Natural killer cell (primary cell): ENCODE measurements around the gene SH2D2A. TPM values are rescaled to one million over a fixed set of nuclear protein-coding genes. Genes with fewer than 3 reads are reported as not detected.

Source experiments
- ATAC-seq, 3 donors: fragments of 150-1000 bp in 2 of 3; fragments of 200-7000 bp in 1 of 3; cut with Tn5 transposase; 1 replicate in 1 of 3; 2 replicates in 2 of 3; pipeline ENCODE4 v1.10.0; 2021; ENCODE audit warnings: mild to moderate bottlenecking in 2 of 3, moderate library complexity in 2 of 3
- DNase-seq, 2 donors: peaks; one replicate each; pipeline versions ENCODE4 v3.0.0 to v3.0.0-alpha.2; 2013 to 2021; ENCODE audit warnings: mixed read lengths in 1 of 2
- H3K27ac ChIP-seq: one replicate; pipeline ENCODE4 v1.5.1; 2013; ENCODE audit warnings: mild to moderate bottlenecking, low read length
- H3K27me3 ChIP-seq: one replicate; pipeline ENCODE4 v1.6.1; 2013; ENCODE audit warnings: low read length; ENCODE audit not compliant: control insufficient read depth, insufficient read depth
- H3K36me3 ChIP-seq: one replicate; pipeline ENCODE4 v1.6.1; 2013; ENCODE audit warnings: low read length; ENCODE audit not compliant: control insufficient read depth, insufficient read depth
- H3K4me1 ChIP-seq: one replicate; pipeline ENCODE4 v1.6.1; 2013; ENCODE audit warnings: low read length; ENCODE audit not compliant: control insufficient read depth, insufficient read depth
- H3K4me3 ChIP-seq: one replicate; pipeline ENCODE4 v1.5.1; 2013; ENCODE audit warnings: low read length
- H3K9me3 ChIP-seq: one replicate; pipeline ENCODE4 v1.6.1; 2013; ENCODE audit warnings: low read length; ENCODE audit not compliant: control insufficient read depth, insufficient read depth
- H3K27ac Mint-ChIP-seq, 2 donors: one replicate each; pipeline ENCODE4 v1.8.0; 2022; ENCODE audit warnings: mild to moderate bottlenecking in 2 of 2, mixed read lengths in 2 of 2, moderate library complexity in 1 of 2
- H3K27me3 Mint-ChIP-seq, 2 donors: one replicate each; pipeline ENCODE4 v1.8.0; 2022; ENCODE audit warnings: low read depth in 2 of 2, mixed read lengths in 2 of 2
- H3K36me3 Mint-ChIP-seq: one replicate; pipeline ENCODE4 v1.8.0; 2022; ENCODE audit warnings: mixed read lengths
- H3K4me1 Mint-ChIP-seq, 2 donors: one replicate each; pipeline ENCODE4 v1.8.0; 2022; ENCODE audit warnings: mixed read lengths in 2 of 2
- H3K4me3 Mint-ChIP-seq: one replicate; pipeline ENCODE4 v1.8.0; 2022; ENCODE audit warnings: mild to moderate bottlenecking, moderate library complexity, mixed read lengths
- H3K9me3 Mint-ChIP-seq, 2 donors: one replicate each; pipeline ENCODE4 v1.8.0; 2022; ENCODE audit warnings: mixed read lengths in 2 of 2
- CTCF ChIP-seq: fragments of 200-600 bp; IDR thresholded peaks from one replicate; pipeline ENCODE4 v1.8.0; 2022; ENCODE audit warnings: antibody characterized with exemption
- WGBS: methylation state at CpG from one replicate; pipeline ENCODE4 v1.1.7; 2013; ENCODE audit warnings: missing lambda C conversion rate; ENCODE audit not compliant: insufficient coverage; 5-methylcytosine and 5-hydroxymethylcytosine counted together
- intact Hi-C: fragments of 100-400 bp; cut with micrococcal nuclease; formaldehyde crosslinking; loops from one replicate; pipeline ENCODE4 v1.14.2; 2022
- total RNA-seq, 4 donors: library from RNA; stranded (reverse); fragments of 120-200 nt in 1 of 4; gene quantifications; one replicate each; pipeline versions ENCODE4 v1.2.3 to v1.2.4, GENCODE V29; 2013 to 2022

The SH2D2A gene
- total RNA-seq = 100 to 1,000 TPM; 155 to 324 (median 312) TPM
- total RNA-seq (2013) = 57.1 TPM

DNA sequence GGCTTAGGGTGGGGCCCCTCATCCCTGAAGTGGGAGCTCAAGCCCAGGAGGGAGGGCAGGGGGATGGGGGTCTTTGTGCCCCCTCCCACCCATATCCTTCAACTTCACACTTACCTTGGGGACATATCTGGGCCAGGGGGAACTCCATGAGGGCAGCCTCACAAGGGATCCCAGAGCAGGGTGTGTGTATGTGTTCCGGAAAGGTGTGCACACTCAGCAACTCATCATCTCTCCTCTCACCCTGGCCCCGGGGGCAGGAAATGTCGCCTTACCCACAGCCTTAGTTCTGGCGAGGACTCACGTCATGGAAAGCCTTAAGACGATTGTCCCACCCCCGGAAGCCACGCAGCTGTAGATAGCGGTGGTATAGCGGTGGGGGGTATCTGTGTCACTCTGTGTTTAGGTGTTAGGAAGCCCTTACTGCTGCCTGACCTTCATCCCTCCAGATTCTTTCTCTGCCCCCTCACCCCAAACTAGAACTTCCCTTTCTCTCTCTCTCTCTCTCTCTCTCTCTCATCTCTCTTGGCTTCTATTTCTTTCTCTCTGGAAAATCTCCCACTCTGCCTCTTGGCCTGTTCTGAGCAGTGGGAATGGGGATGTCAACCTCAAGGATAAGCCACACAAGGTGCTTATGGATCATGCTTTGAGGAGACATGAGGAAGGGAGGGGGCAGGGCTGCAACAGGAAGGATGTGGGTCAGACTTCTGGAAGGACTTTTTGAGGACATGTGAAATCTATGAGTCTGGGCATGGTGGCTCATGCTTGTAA lies at the start of gene SH2D2A:
Gene SH2D2A (minus strand): TSS at position 288 of the 768 bp plus-strand sequence. CDS start 140 bp downstream, at position 148.
- DNase-seq (peak; percentile 94 to 100), ATAC-seq (peak; percentile 77 to 92 (median 84))
- Mint-ChIP-seq H3K9me3 (no peaks in the 10 kb centered on the region), H3K27me3 (no peaks in the 10 kb centered on the region), H3K27ac (peak within 1 kb of the TSS; percentile 98), H3K36me3 (peaks cover 12% of the 10 kb centered on the region), H3K4me1 (peaks cover 67 to 79% of the 10 kb centered on the region in 2 donors), H3K4me3 (peak within 1 kb of the TSS; percentile 96)
- no peaks in the 10 kb centered on the region for H3K27me3 ChIP-seq
- WGBS = 0% methylated on average over 7 of the region's 10 CpGs
- peak within 1 kb of the TSS; percentile 76 for H3K4me3 ChIP-seq
- peak within 1 kb of the TSS; percentile 99 for H3K27ac ChIP-seq
- H3K9me3 ChIP-seq = no peaks in the 10 kb centered on the region
- intact Hi-C loops = loop anchor here (1.0 to 2.0 kb wide), 4 partner anchors 22 to 156 kb away; partner anchors contain the start of genes INSRR and PRCC
- peaks cover 15% of the 10 kb centered on the region for H3K36me3 ChIP-seq
- peaks cover 61% of the 10 kb centered on the region for H3K4me1 ChIP-seq
- no peak for TF ChIP-seq CTCF

- Histone ChIP-seq H3K27me3 (peaks cover 17% of the 10 kb centered on the region), H3K4me1 (peaks cover 18% of the 10 kb centered on the region), H3K27ac (no peak overlapping the region), H3K4me3 (no peak overlapping the region), H3K36me3 (no peaks in the 10 kb centered on the region), H3K9me3 (no peaks in the 10 kb centered on the region)
- no peak for ATAC-seq
- intact Hi-C loops = no loop called here
- H3K9me3 Mint-ChIP-seq = no peaks in the 10 kb centered on the region
- H3K36me3 Mint-ChIP-seq = no peaks in the 10 kb centered on the region
- peaks cover 24 to 27% of the 10 kb centered on the region in 2 donors for H3K27me3 Mint-ChIP-seq
- no peak for DNase-seq
- H3K4me1 Mint-ChIP-seq = peaks cover 0 to 11% of the 10 kb centered on the region in 2 donors
- H3K27ac Mint-ChIP-seq = no peak overlapping the region
- no peak overlapping the region for H3K4me3 Mint-ChIP-seq
- TF ChIP-seq CTCF = no peak
- 94% methylated on average over 4 of the region's 4 CpGs for WGBS
Measured at GRCh38 chr1:156865865-156866248, 49.2 kb upstream of the SH2D2A start.

GRCh38 chr1:156865258-156865657 lies 48.6 kb upstream of the SH2D2A start:
- H3K27me3 Mint-ChIP-seq = peaks cover 24 to 29% of the 10 kb centered on the region in 2 donors
- no peaks in the 10 kb centered on the region for H3K9me3 ChIP-seq
- H3K27ac Mint-ChIP-seq = no peak overlapping the region
- ATAC-seq = no peak
- no peak overlapping the region for H3K4me3 ChIP-seq
- no peaks in the 10 kb centered on the region for H3K36me3 Mint-ChIP-seq
- DNase-seq = no peak
- intact Hi-C loops = no loop called here
- peaks cover 22% of the 10 kb centered on the region for H3K4me1 ChIP-seq
- H3K27me3 ChIP-seq = peaks cover 19% of the 10 kb centered on the region
- H3K27ac ChIP-seq = no peak overlapping the region
- no peaks in the 10 kb centered on the region for H3K36me3 ChIP-seq
- no peaks in the 10 kb centered on the region for H3K9me3 Mint-ChIP-seq
- TF ChIP-seq CTCF = no peak
- no peak overlapping the region for H3K4me3 Mint-ChIP-seq
- H3K4me1 Mint-ChIP-seq = peaks cover 4 to 15% of the 10 kb centered on the region in 2 donors
- 84% methylated on average over 9 of the region's 9 CpGs for WGBS
